Measurements from ENCODE around the gene AGBL3.
"Not testable (repeated sequence)": the region's sequence is repeated elsewhere in the genome, so short reads cannot be mapped to it uniquely, and the experiment has no call there.

Gene AGBL3

GRCh38 chr7:134966691-134967090, 19.6 kb upstream of the AGBL3 start:
- no peak for DNase-seq

DNA sequence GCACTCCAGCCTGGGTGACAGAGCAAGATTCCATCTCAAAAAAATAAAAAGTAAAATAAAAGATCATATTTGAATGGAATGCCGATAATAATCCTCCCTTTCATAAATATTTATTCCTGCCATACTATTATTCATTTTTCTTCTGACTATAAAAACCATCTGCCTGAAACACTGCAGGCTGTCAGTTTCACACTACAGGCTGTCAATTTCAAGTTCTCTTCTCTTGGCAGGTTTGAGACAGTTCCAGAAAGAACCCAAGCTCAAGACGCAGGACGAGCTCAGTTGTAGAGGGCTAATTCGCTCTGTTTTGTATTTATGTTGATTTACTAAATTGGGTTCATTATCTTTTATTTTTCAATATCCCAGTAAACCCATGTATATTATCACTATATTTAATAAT, 18.2 kb upstream of the AGBL3 start:
- no peak for DNase-seq

- DNase-seq: not testable (repeated sequence)
Measured at GRCh38 chr7:134981645-134982044, 4.7 kb upstream of the AGBL3 start.

GRCh38 chr7:134985894-134986362, 380 bp upstream of the AGBL3 start:
- no peak for DNase-seq

- no peak for DNase-seq
Measured at GRCh38 chr7:134988161-134988560, 1.9 kb downstream of the AGBL3 start.

GRCh38 chr7:134991469-134992339, 5.4 kb downstream of the AGBL3 start:
- DNase-seq: no peak

DNA sequence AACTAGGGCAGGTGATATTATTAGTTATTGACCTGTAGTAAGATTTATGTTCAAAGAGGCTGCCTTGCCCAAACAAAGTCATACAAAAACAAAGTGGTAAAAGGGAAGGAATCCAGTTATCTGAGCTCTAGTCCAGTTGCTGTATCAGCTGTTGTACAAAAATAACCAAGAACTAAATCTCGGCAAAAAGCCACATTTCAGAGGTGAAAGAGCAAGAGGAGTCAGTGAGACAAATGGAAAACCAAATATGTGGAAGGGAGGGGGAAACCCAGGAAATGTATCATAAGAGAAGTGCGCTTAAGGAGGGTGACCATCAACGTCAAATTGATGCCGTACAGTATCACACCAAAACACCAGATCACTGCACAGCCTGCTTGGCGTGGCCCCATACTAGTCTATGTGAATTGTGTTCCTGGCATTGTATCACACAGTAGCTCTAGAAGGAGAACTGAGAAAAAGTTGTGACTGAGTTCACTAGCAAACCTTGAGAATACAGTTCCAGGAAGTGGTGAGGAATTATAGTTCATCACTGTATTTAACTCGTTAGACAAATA, 6.4 kb downstream of the AGBL3 start:
- no peak for DNase-seq

DNA sequence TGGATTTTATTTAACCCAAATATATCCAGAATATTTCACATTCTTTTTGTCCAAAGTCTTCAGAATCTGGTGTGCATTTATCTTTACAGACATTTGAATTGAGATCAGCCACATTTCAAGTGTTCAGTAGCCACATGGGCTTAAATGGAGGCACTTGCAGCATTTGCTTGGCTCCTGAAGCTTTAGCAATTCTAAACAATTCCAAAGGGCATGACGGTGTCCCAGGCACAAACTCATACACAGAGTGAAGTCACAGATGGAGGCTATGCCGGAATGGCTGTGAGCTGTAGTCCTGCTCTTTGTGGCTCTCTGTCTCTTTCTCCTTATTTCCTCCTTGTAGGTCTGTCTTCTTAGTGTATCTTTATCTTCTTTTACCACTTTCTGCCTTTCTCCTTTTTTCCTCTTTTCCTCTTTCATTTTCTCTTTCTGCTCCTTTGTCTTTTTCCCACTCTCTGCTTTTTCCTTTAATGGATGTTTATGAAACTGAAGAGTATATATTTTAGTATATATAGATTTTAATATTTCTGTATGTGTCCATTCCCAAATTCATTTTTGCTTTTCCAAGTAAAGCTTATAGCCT, 7.7 kb downstream of the AGBL3 start:
- DNase-seq: no peak

DNA sequence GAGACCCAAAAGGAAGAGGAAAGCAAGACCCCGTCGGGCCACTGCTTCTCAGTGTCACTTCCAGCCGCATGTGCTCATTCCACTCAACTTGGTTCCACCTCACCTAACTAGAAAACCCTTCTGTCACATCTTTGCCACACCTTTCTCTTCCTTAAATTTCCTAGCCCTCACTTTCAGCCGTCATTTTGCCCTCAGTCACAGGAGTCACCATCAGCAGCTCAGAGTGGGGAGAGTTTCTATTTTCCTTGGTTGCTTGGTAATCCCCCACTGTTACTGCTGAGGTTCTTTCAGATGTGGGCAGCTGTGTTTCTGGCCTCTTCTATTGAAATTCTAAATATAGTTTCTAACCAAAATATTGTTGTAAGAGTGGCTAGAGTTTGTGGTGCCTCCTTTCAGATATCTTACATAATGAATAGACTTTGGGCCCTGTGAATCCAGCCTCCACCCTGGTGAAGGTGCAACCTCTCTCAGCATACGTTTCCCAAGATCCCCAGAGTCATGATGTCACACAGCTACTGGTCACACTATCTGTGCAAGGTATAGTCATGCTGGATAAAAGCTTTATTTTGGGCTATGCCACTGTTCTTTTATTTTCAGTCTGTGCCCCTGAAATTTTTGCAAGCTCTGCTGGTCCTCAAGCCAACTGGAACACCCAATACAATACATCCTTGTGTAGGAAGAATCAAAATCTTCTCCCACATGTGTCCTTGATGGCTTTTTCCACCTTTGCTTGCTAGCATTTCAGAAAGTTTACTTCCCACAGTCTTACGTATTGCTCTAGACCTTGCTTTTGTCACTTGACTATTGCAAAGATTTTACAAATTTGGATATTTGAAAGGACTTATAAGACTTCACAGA, 9.2 kb downstream of the AGBL3 start:
- DNase-seq: no peak

- DNase-seq: no peak
Measured at GRCh38 chr7:134996097-134996550, 9.8 kb downstream of the AGBL3 start.

DNA sequence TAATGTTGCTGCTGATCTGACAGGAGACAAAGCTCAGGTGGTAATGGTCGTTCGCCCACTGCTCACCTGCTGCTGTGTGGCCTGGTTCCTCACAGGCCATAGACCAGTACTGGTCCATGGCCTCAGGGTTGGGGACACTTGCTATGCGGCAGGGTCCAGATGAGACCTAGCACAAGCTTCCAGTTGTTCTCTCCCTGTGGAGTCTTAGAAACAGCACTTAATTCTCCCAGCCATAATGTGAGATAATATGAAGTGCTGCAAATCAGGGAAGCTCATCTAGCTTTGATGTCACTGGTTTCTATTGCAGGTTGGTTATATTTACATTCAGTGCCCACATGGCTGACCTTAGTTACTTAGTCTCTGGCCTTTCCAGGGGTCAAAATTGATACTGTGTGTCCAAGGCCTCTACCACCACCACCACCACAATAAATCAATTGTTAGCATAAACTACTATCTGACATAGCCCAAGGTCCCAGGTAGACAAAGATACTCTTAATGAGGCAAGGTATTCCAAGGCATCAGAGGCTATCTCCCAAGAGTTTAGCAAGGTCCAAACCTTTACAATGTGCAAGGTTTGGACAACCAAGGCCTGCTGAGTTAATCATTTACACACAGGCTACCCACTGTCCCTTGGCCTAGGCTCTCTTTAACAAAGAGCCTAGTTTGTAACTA, 11.0 kb downstream of the AGBL3 start:
- no peak for DNase-seq

DNA sequence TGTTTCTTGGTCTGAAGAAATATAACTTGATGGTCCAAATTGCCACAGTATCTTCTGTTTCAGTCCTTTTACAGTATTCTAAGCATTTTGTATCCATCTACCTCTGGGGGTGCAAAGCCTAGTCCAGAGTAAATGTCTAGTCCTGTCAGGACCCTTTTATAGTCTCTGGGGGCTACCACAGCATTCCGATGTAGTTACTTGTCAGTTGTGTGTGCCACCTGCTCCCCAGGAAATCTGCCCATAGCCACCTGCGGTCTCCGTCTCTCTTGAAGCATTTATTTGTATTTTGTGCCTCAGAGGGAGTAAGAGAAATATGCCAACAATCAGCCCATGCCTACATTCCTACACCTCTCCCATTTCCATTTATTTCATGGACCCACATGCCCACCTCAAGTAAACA, 12.8 kb downstream of the AGBL3 start:
- no peak for DNase-seq

GRCh38 chr7:135001390-135002165, 15.3 kb downstream of the AGBL3 start:
- no peak for DNase-seq

DNA sequence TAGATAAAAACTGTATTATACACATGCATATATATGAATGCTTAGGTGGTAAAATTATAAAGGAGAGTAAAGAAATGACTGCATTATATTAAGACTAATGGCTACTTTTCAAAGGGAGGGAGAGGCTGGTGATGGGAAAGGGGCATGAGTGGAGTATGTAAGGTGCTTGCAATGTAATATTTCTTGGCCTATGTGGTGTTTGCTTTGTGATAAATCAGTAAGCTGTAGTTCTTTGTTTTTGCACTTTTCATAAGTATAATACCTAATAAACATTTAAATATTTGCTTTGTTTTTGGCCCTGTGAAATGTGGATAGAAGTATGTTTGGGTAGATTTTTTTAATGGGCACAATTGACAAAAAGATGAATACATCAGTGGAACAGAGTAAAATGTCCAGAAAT, 25.9 kb downstream of the AGBL3 start:
- no peak for DNase-seq

DNA sequence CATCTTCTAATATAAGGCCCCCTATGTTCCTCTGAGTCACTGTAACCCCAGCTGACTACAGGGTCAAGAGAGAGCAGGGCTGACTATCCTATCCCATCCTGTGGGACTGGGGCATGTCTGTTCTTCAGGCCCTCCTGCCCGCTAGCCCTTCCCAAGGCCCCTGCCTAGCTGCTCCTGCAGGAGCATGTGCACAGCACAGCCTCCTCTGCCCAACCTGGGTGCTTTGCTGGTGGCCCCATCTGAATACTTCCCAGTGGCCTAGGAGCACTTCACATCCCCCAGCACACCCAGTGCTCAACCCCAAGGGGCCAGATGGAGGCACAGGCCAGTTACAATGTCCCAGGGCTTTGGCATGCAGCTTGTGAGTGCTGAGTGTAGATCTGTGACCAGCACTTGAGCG, 37.3 kb downstream of the AGBL3 start:
- no peak for DNase-seq

- DNase-seq: no peak
Measured at GRCh38 chr7:135035252-135035651, 48.9 kb downstream of the AGBL3 start.

DNA sequence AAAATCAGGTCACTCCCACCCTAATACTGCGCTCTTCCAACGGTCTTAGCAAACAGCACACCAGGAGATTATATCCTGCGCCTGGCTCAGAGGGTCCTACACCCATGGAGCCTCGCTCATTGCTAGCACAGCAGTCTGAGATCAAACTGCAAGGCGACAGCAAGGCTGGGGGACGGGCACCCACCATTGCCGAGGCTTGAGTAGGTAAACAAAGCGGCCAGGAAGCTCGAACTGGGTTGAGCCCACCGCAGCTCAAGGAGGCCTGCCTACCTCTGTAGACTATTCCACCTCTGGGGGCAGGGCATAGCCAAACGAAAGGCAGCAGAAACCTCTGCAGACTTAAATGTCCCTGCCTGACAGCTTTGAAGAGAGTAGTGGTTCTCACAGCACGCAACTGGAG, 80.7 kb downstream of the AGBL3 start:
- not testable (repeated sequence) for DNase-seq

GRCh38 chr7:135074096-135074495, 87.8 kb downstream of the AGBL3 start:
- no peak for DNase-seq

- DNase-seq: no peak
Measured at GRCh38 chr7:135074531-135074930, 88.2 kb downstream of the AGBL3 start.

DNA sequence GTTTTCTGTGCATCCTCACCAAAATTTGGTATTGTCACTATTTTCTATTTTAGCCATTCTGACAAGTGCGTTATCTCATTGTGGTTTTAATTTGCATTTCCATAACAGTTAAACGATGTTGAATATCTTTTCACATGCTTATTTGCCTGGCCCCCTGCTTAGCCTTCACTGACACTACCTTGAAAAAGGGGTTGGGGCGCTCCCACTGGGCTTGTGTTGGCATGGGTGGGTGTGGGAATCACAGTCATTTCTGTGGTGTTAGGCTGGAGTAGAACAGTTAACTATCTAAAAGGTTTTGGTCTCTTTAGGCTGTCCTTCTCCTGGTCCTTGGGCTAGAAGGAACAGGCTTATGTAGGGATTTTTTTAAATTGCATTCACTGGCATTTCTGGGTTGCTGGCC, 89.4 kb downstream of the AGBL3 start:
- DNase-seq: no peak

DNA sequence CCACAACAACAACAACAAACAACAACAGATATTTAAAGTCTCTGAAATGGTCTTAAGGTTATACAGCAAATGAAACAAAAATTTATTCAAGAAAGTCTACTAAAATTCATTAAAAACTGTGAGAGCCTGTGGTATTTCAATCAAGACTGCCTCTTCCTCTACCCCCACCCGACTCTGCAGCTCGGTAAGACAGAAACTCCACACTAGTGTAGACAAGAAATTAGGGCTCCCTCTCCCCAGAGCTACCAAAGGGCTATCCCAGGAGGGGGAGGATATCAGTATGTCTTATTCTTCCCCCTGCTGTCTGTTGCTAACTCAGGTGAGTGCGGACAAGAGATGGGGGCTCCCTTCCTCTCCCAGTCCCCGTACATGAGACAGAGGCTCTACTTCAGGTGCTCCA, 90.6 kb downstream of the AGBL3 start:
- DNase-seq: no peak

DNA sequence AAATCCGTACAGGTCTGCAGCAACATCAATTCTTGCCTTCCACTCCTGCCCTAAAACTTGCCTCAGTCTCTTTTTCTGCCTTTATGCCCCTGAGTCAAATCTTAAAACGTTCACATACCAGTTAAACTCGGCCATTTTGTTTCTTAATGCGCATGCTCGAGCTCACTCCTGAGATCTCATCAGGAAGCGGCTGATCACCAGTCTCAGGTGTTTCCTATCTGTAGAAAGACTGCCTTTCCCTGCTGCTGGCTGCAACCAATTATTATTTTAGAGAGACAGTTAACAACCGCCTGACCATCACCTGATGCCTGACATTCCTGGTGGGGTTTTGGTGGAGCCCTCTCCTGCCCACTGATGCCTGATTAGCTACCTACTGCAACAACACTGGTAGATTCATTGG, 91.3 kb downstream of the AGBL3 start:
- no peak for DNase-seq
